CD4-positive, alpha-beta T cell (primary cell): ENCODE results near the gene NXPH1. TPM values are rescaled to one million over a fixed set of nuclear protein-coding genes. Genes with fewer than 3 reads are reported as not detected.

Experiments used
- ATAC-seq: fragments of 200-7000 bp; cut with Tn5 transposase; one replicate; pipeline ENCODE4 v1.10.0; 2022; ENCODE audit warnings: mild to moderate bottlenecking; ENCODE audit not compliant: poor library complexity
- CTCF ChIA-PET: fragments of 350-600 bp; sonication (Branson Sonifier 250); formaldehyde crosslinking; loops from one replicate; lab custom pipeline; 2021; ENCODE audit warnings: antibody characterized with exemption, inconsistent platforms; lab: Charles Lee
- POLR2A ChIA-PET: fragments of 350-600 bp; sonication (Branson Sonifier 250); formaldehyde crosslinking; loops from one replicate; lab custom pipeline; 2021; ENCODE audit warnings: antibody characterized with exemption, inconsistent platforms; lab: Charles Lee
- DNase-seq, 14 experiments: peaks; one replicate each; pipeline ENCODE4 v3.0.0-alpha.2; 2013 to 2020; ENCODE audit warnings: mixed read lengths in 2 of 14
- H3K27ac ChIP-seq, 2 donors: one replicate each; pipeline versions ENCODE4 v1.5.1 to v1.7.0; 2013; ENCODE audit warnings: low read length in 2 of 2, low read depth in 1 of 2, mild to moderate bottlenecking in 1 of 2
- H3K27me3 ChIP-seq, 2 experiments: 1 replicate in 1 of 2; 2 replicates in 1 of 2; pipeline versions ENCODE4 v1.6.1 to v1.7.0; 2013; ENCODE audit warnings: low read length in 2 of 2, control low read depth in 1 of 2, mild to moderate bottlenecking in 1 of 2, moderate library complexity in 1 of 2; ENCODE audit not compliant: insufficient read depth in 2 of 2, control insufficient read depth in 1 of 2
- H3K36me3 ChIP-seq: one replicate; pipeline ENCODE4 v1.6.1; 2013; ENCODE audit warnings: low read length, control low read depth; ENCODE audit not compliant: insufficient read depth
- H3K4me1 ChIP-seq: one replicate; pipeline ENCODE4 v1.6.1; 2013; ENCODE audit warnings: low read length, control low read depth; ENCODE audit not compliant: insufficient read depth
- H3K4me3 ChIP-seq: one replicate; pipeline ENCODE4 v1.5.1; 2013; ENCODE audit warnings: mild to moderate bottlenecking, low read length, moderate library complexity
- H3K9me3 ChIP-seq, 2 experiments: 1 replicate in 1 of 2; 2 replicates in 1 of 2; pipeline versions ENCODE4 v1.6.1 to v1.7.0; 2013; ENCODE audit warnings: low read length in 2 of 2, mild to moderate bottlenecking in 2 of 2, control low read depth in 1 of 2, moderate library complexity in 1 of 2; ENCODE audit not compliant: control insufficient read depth in 1 of 2, insufficient read depth in 1 of 2
- H3K27ac Mint-ChIP-seq: one replicate; pipeline ENCODE4 v1.8.0; 2020; ENCODE audit warnings: mixed read lengths
- H3K27me3 Mint-ChIP-seq: one replicate; pipeline ENCODE4 v1.8.0; 2021; ENCODE audit warnings: mixed read lengths
- H3K36me3 Mint-ChIP-seq: one replicate; pipeline ENCODE4 v1.8.0; 2021; ENCODE audit warnings: low read depth, mixed read lengths
- H3K4me1 Mint-ChIP-seq: one replicate; pipeline ENCODE4 v1.8.0; 2021; ENCODE audit warnings: low read depth, mixed read lengths
- H3K4me3 Mint-ChIP-seq: one replicate; pipeline ENCODE4 v1.8.0; 2020; ENCODE audit warnings: mild to moderate bottlenecking, mixed read lengths
- H3K9me3 Mint-ChIP-seq: one replicate; pipeline ENCODE4 v1.8.0; 2020; ENCODE audit warnings: mixed read lengths
- CTCF ChIP-seq: fragments of 200-600 bp; IDR thresholded peaks from one replicate; pipeline ENCODE4 v1.8.0; 2022; ENCODE audit warnings: antibody characterized with exemption, mild to moderate bottlenecking
- intact Hi-C, 2 experiments: fragments of 100-400 bp; cut with DNase I in 1 of 2; cut with micrococcal nuclease in 1 of 2; formaldehyde crosslinking; loops; one replicate each; pipeline versions ENCODE4 v1.15.1 to v1.9.0; 2023 to 2025; cut with DNase I, micrococcal nuclease
- total RNA-seq, 174 experiments: library from RNA in 2 of 174; stranded (reverse) in 2 of 174; gene quantifications; one replicate each; pipeline ENCODE4 v1.2.3 and lab custom pipeline; 2021 to 2026

Gene NXPH1
- total RNA-seq, 2 experiments from 2014 or later = not detected

GRCh38 chr7:8561449-8561848, 128.0 kb downstream of the NXPH1 start:
- POLR2A ChIA-PET = no interaction called here
- CTCF ChIA-PET = no interaction called here
- ATAC-seq (no peak), DNase-seq (no peak)
- no peaks in the 10 kb centered on the region for H3K4me1 ChIP-seq
- no peak for TF ChIP-seq CTCF
- H3K27me3 ChIP-seq = no peaks in the 10 kb centered on the region
- Mint-ChIP-seq H3K9me3 (no peaks in the 10 kb centered on the region), H3K27me3 (no peaks in the 10 kb centered on the region), H3K27ac (no peak overlapping the region), H3K4me1 (no peaks in the 10 kb centered on the region), H3K36me3 (no peaks in the 10 kb centered on the region), H3K4me3 (no peak overlapping the region)
- no peak overlapping the region for H3K4me3 ChIP-seq
- no peaks in the 10 kb centered on the region for H3K36me3 ChIP-seq
- H3K9me3 ChIP-seq = no peaks in the 10 kb centered on the region
- intact Hi-C loops = no loop called here
- H3K27ac ChIP-seq = no peak overlapping the region

- intact Hi-C loops = no loop called here
- no peaks in the 10 kb centered on the region for H3K36me3 ChIP-seq
- no peaks in the 10 kb centered on the region for H3K36me3 Mint-ChIP-seq
- no peak for TF ChIP-seq CTCF
- ChIA-PET CTCF (no interaction called here), POLR2A (no interaction called here)
- H3K4me3 Mint-ChIP-seq = no peak overlapping the region
- DNase-seq = no peak
- no peaks in the 10 kb centered on the region for H3K4me1 Mint-ChIP-seq
- no peaks in the 10 kb centered on the region for H3K27me3 Mint-ChIP-seq
- no peaks in the 10 kb centered on the region for H3K4me1 ChIP-seq
- no peaks in the 10 kb centered on the region for H3K9me3 ChIP-seq
- no peaks in the 10 kb centered on the region for H3K27me3 ChIP-seq
- H3K27ac Mint-ChIP-seq = no peak overlapping the region
- H3K9me3 Mint-ChIP-seq = no peaks in the 10 kb centered on the region
- H3K4me3 ChIP-seq = no peak overlapping the region
- H3K27ac ChIP-seq = no peak overlapping the region
- no peak for ATAC-seq
Measured at GRCh38 chr7:8564281-8564680, 130.9 kb downstream of the NXPH1 start.

- CTCF ChIA-PET = no interaction called here
- H3K9me3 Mint-ChIP-seq = no peaks in the 10 kb centered on the region
- H3K27me3 Mint-ChIP-seq = no peaks in the 10 kb centered on the region
- Histone ChIP-seq H3K36me3 (no peaks in the 10 kb centered on the region), H3K27me3 (no peaks in the 10 kb centered on the region), H3K4me3 (no peak overlapping the region), H3K9me3 (no peaks in the 10 kb centered on the region), H3K27ac (no peak overlapping the region), H3K4me1 (no peaks in the 10 kb centered on the region)
- H3K27ac Mint-ChIP-seq = no peak overlapping the region
- no peak overlapping the region for H3K4me3 Mint-ChIP-seq
- ATAC-seq = no peak
- intact Hi-C loops = no loop called here
- H3K4me1 Mint-ChIP-seq = no peaks in the 10 kb centered on the region
- DNase-seq = no peak
- POLR2A ChIA-PET = no interaction called here
- H3K36me3 Mint-ChIP-seq = no peaks in the 10 kb centered on the region
- no peak for TF ChIP-seq CTCF
Measured at GRCh38 chr7:8566016-8566415, 132.6 kb downstream of the NXPH1 start.
